GM19438 (cell line): ENCODE data around the gene BCL2L2.
A peak's percentile ranks its signal among the peaks of the same experiment; 100 is the strongest.

Experiments used
- ATAC-seq: cut with Tn5 transposase; IDR thresholded peaks from one replicate; pipeline ENCODE4 v1.9.1; 2021; ENCODE audit warnings: low read depth; ENCODE audit not compliant: unreplicated experiment

Gene BCL2L2

GRCh38 chr14:23299211-23299957, 7.2 kb upstream of the BCL2L2 start:
- no peak for ATAC-seq

- no peak for ATAC-seq
Measured at GRCh38 chr14:23299986-23300686, 6.5 kb upstream of the BCL2L2 start.

- no peak for ATAC-seq
Measured at GRCh38 chr14:23300687-23301223, 5.9 kb upstream of the BCL2L2 start.

- peak; percentile 69 for ATAC-seq
Measured at GRCh38 chr14:23301288-23301968, 5.2 kb upstream of the BCL2L2 start.

- ATAC-seq, result peak; percentile 5
Measured at GRCh38 chr14:23301969-23302289, 4.7 kb upstream of the BCL2L2 start.

- ATAC-seq, result peak; percentile 34
Measured at GRCh38 chr14:23302290-23303225, 4.1 kb upstream of the BCL2L2 start, which contains the start of gene PPP1R3E. Gene PPP1R3E, minus strand, starts transcription at chr14:23302859. Its CDS starts 283 bp downstream, at chr14:23302576.

GRCh38 chr14:23307146-23307530, 505 bp downstream of the BCL2L2 start:
- no peak for ATAC-seq

- no peak for ATAC-seq
Measured at GRCh38 chr14:23307687-23308644, 1.3 kb downstream of the BCL2L2 start.

GRCh38 chr14:23308721-23309445, 2.2 kb downstream of the BCL2L2 start:
- ATAC-seq, result no peak

- ATAC-seq, result no peak
Measured at GRCh38 chr14:23310546-23310945, 3.9 kb downstream of the BCL2L2 start.

- no peak for ATAC-seq
Measured at GRCh38 chr14:23316300-23316699, 9.7 kb downstream of the BCL2L2 start.

GRCh38 chr14:23319746-23320583, 13.3 kb downstream of the BCL2L2 start:
- no peak for ATAC-seq

GRCh38 chr14:23320584-23321571, 14.2 kb downstream of the BCL2L2 start, which contains the start of gene PABPN1:
Gene PABPN1, plus strand, starts transcription at chr14:23321457. Its CDS starts 13 bp downstream, at chr14:23321470.
- ATAC-seq, result peak; percentile 87

GRCh38 chr14:23321572-23322547, 15.2 kb downstream of the BCL2L2 start:
- peak; percentile 7 for ATAC-seq
